ENCODE measurements around the gene HSPA1B. TPM values are rescaled to one million over a fixed set of nuclear protein-coding genes. Genes with fewer than 3 reads are reported as not detected.

Gene HSPA1B
- total RNA-seq, 1 donor from 2014 or later: 19.8 TPM

GRCh38 chr6:31858707-31859106 is 31.2 kb downstream of the HSPA1B start:
- peaks cover 9% of the 10 kb centered on the region for H3K27me3 Mint-ChIP-seq (ENCODE audit: unreplicated experiment)
- no peak for DNase-seq (ENCODE audit: low spot score)
- no peaks in the 10 kb centered on the region for H3K9me3 Mint-ChIP-seq (ENCODE audit: unreplicated experiment)
- H3K27ac Mint-ChIP-seq (ENCODE audit: unreplicated experiment): no peak overlapping the region
- no peak overlapping the region for H3K4me3 Mint-ChIP-seq (ENCODE audit: unreplicated experiment)
- H3K4me1 Mint-ChIP-seq (ENCODE audit: unreplicated experiment): peaks cover 2% of the 10 kb centered on the region
- peaks cover 6% of the 10 kb centered on the region for H3K36me3 Mint-ChIP-seq (ENCODE audit: low read depth, unreplicated experiment)
- no peak for TF ChIP-seq CTCF (IDR thresholded peaks at IDR 0.05; ENCODE audit: unreplicated experiment)

- H3K27me3 Mint-ChIP-seq (ENCODE audit: unreplicated experiment): peaks cover 11% of the 10 kb centered on the region
- peaks cover 6% of the 10 kb centered on the region for H3K36me3 Mint-ChIP-seq (ENCODE audit: low read depth, unreplicated experiment)
- H3K27ac Mint-ChIP-seq (ENCODE audit: unreplicated experiment): no peak overlapping the region
- DNase-seq (ENCODE audit: low spot score): no peak
- peaks cover 3% of the 10 kb centered on the region for H3K4me1 Mint-ChIP-seq (ENCODE audit: unreplicated experiment)
- H3K4me3 Mint-ChIP-seq (ENCODE audit: unreplicated experiment): no peak overlapping the region
- no peaks in the 10 kb centered on the region for H3K9me3 Mint-ChIP-seq (ENCODE audit: unreplicated experiment)
- TF ChIP-seq CTCF (IDR thresholded peaks at IDR 0.05; ENCODE audit: unreplicated experiment): no peak
These were observed 32.4 kb downstream of the HSPA1B start for GRCh38 chr6:31859923-31860322.

GRCh38 chr6:31860349-31860748 is 32.8 kb downstream of the HSPA1B start:
- H3K36me3 Mint-ChIP-seq (ENCODE audit: low read depth, unreplicated experiment): peaks cover 6% of the 10 kb centered on the region
- no peak overlapping the region for H3K27ac Mint-ChIP-seq (ENCODE audit: unreplicated experiment)
- H3K4me3 Mint-ChIP-seq (ENCODE audit: unreplicated experiment): no peak overlapping the region
- no peak for TF ChIP-seq CTCF (IDR thresholded peaks at IDR 0.05; ENCODE audit: unreplicated experiment)
- no peaks in the 10 kb centered on the region for H3K9me3 Mint-ChIP-seq (ENCODE audit: unreplicated experiment)
- peaks cover 3% of the 10 kb centered on the region for H3K4me1 Mint-ChIP-seq (ENCODE audit: unreplicated experiment)
- no peak for DNase-seq (ENCODE audit: low spot score)
- peaks cover 11% of the 10 kb centered on the region for H3K27me3 Mint-ChIP-seq (ENCODE audit: unreplicated experiment)

- peak overlapping the region; percentile 95 for H3K4me3 Mint-ChIP-seq (ENCODE audit: unreplicated experiment)
- H3K27ac Mint-ChIP-seq (ENCODE audit: unreplicated experiment): peak overlapping the region; percentile 24
- peaks cover 3% of the 10 kb centered on the region for H3K4me1 Mint-ChIP-seq (ENCODE audit: unreplicated experiment)
- no peak for DNase-seq (ENCODE audit: low spot score)
- peaks cover 6% of the 10 kb centered on the region for H3K36me3 Mint-ChIP-seq (ENCODE audit: low read depth, unreplicated experiment)
- peaks cover 14% of the 10 kb centered on the region for H3K27me3 Mint-ChIP-seq (ENCODE audit: unreplicated experiment)
- TF ChIP-seq CTCF (IDR thresholded peaks at IDR 0.05; ENCODE audit: unreplicated experiment): no peak
- H3K9me3 Mint-ChIP-seq (ENCODE audit: unreplicated experiment): no peaks in the 10 kb centered on the region
These were observed 33.6 kb downstream of the HSPA1B start for GRCh38 chr6:31861150-31861549.

- no peak for DNase-seq (ENCODE audit: low spot score)
- TF ChIP-seq CTCF (IDR thresholded peaks at IDR 0.05; ENCODE audit: unreplicated experiment): no peak
- Mint-ChIP-seq H3K27me3 (ENCODE audit: unreplicated experiment) (peaks cover 14% of the 10 kb centered on the region), H3K36me3 (ENCODE audit: low read depth, unreplicated experiment) (peaks cover 6% of the 10 kb centered on the region), H3K4me1 (ENCODE audit: unreplicated experiment) (peaks cover 3% of the 10 kb centered on the region), H3K4me3 (ENCODE audit: unreplicated experiment) (peak overlapping the region; percentile 95), H3K27ac (ENCODE audit: unreplicated experiment) (peak overlapping the region; percentile 64), H3K9me3 (ENCODE audit: unreplicated experiment) (no peaks in the 10 kb centered on the region)
These were observed 34.4 kb downstream of the HSPA1B start for GRCh38 chr6:31861919-31862343.
